Endothelial cell of umbilical vein (primary cell): ENCODE results near the gene ENDOG. TPM values are rescaled to one million over a fixed set of nuclear protein-coding genes. Genes with fewer than 3 reads are reported as not detected.

Experiments
- BruUV-seq: library from RNA; stranded (reverse); fragments of 400-500 nt; replicated peaks from 2 replicates; lab custom pipeline; 2021; lab: Mats Ljungman, UMichigan
- CTCF ChIA-PET: fragments of 300-600, 350-600 bp; sonication (Branson Sonifier 250); formaldehyde crosslinking; loops from one replicate; lab custom pipeline; 2021; ENCODE audit warnings: antibody characterized with exemption, inconsistent platforms; lab: Charles Lee
- POLR2A ChIA-PET: fragments of 300-600, 350-600 bp; sonication (Branson Sonifier 250); formaldehyde crosslinking; loops from one replicate; lab custom pipeline; 2021; ENCODE audit warnings: antibody characterized with exemption, inconsistent platforms; lab: Charles Lee
- DNase-seq: peaks from one replicate; pipeline ENCODE4 v3.0.0-alpha.2; 2011; ENCODE audit warnings: low read depth, low spot score
- FAIRE-seq: peaks from 2 replicates; lab custom pipeline; 2011; peaks lifted over from hg19 to GRCh38; lab: Jason Lieb, UNC
- H2AFZ ChIP-seq: 2 replicates; pipeline ENCODE4 v1.6.0; 2012; ENCODE audit warnings: low read depth, low read length, control low read depth, inconsistent platforms
- H3K27ac ChIP-seq: 2 replicates; pipeline ENCODE4 v1.5.1; 2011; ENCODE audit warnings: low read depth, mild to moderate bottlenecking, control low read depth, low read length, moderate library complexity; ENCODE audit not compliant: insufficient read depth
- H3K27me3 ChIP-seq, 2 experiments: 2 replicates each; pipeline versions ENCODE4 v1.6.0 to v1.6.1; 2011; ENCODE audit warnings: low read length in 2 of 2, mixed read lengths in 1 of 2; ENCODE audit not compliant: control insufficient read depth in 2 of 2, insufficient read depth in 2 of 2
- H3K36me3 ChIP-seq, 2 experiments: 2 replicates in 1 of 2; 3 replicates in 1 of 2; pipeline ENCODE4 v1.5.1; 2011; ENCODE audit warnings: low read length in 2 of 2, mild to moderate bottlenecking in 1 of 2, moderate library complexity in 1 of 2; ENCODE audit not compliant: control insufficient read depth in 2 of 2, insufficient read depth in 2 of 2; ENCODE audit errors: extremely low read depth in 1 of 2
- H3K4me1 ChIP-seq: 3 replicates; pipeline ENCODE4 v1.5.1; 2011; ENCODE audit warnings: mild to moderate bottlenecking, low read length; ENCODE audit not compliant: control insufficient read depth, insufficient read depth; ENCODE audit errors: extremely low read depth
- H3K4me2 ChIP-seq: 2 replicates; pipeline ENCODE4 v1.6.1; 2011; ENCODE audit warnings: low read length, control low read depth, mixed read lengths; ENCODE audit not compliant: insufficient read depth
- H3K4me3 ChIP-seq, 3 experiments: fragments of 200-600 bp in 1 of 3; sonication (generic), shearing (Covaris generic) in 1 of 3; replicated peaks in 1 of 3; 2 replicates each; pipeline ENCODE4 v1.5.1; 2011 to 2016; ENCODE audit warnings: control low read depth in 3 of 3, low read length in 3 of 3, mild to moderate bottlenecking in 2 of 3, inconsistent platforms in 1 of 3, low read depth in 1 of 3, moderate library complexity in 1 of 3; ENCODE audit not compliant: insufficient read depth in 1 of 3
- H3K79me2 ChIP-seq: 2 replicates; pipeline ENCODE4 v1.6.0; 2012; ENCODE audit warnings: low read length, inconsistent platforms; ENCODE audit not compliant: control insufficient read depth, insufficient read depth
- H3K9ac ChIP-seq: replicated peaks from 2 replicates; pipeline ENCODE3; 2011; ENCODE audit warnings: low read length, control low read depth; ENCODE audit not compliant: insufficient read depth; ENCODE audit errors: extremely low read depth
- H3K9me1 ChIP-seq: replicated peaks from 3 replicates; pipeline ENCODE4 v1.6.0; 2011; ENCODE audit warnings: mild to moderate bottlenecking, low read length; ENCODE audit not compliant: control insufficient read depth, insufficient read depth; ENCODE audit errors: extremely low read depth
- H3K9me3 ChIP-seq: replicated peaks from 2 replicates; pipeline ENCODE4 v1.5.1; 2012; ENCODE audit warnings: low read length, inconsistent platforms; ENCODE audit not compliant: control insufficient read depth, insufficient read depth
- H4K20me1 ChIP-seq: replicated peaks from 2 replicates; pipeline ENCODE3; 2011; ENCODE audit warnings: mild to moderate bottlenecking, low read length; ENCODE audit not compliant: control insufficient read depth, insufficient read depth; ENCODE audit errors: extremely low read depth
- EZH2 ChIP-seq: IDR thresholded peaks from 2 replicates; pipeline ENCODE4 v1.6.1; 2012; ENCODE audit warnings: borderline replicate concordance, low read depth, mild to moderate bottlenecking, moderate library complexity, low read length, inconsistent platforms; ENCODE audit not compliant: severe bottlenecking
- FOS ChIP-seq: IDR thresholded peaks from 2 replicates; pipeline ENCODE4 v1.6.1; 2011; ENCODE audit warnings: mild to moderate bottlenecking, low read length, moderate library complexity, borderline replicate concordance; ENCODE audit not compliant: insufficient read depth
- GATA2 ChIP-seq: IDR thresholded peaks from 2 replicates; pipeline ENCODE4 v1.7.0; 2011; ENCODE audit warnings: low read depth, mild to moderate bottlenecking, moderate library complexity, mixed read lengths, low read length; ENCODE audit not compliant: insufficient read length, insufficient read depth
- JUN ChIP-seq: IDR thresholded peaks from 2 replicates; pipeline ENCODE4 v1.6.1; 2011; ENCODE audit warnings: borderline replicate concordance, low read depth; ENCODE audit not compliant: insufficient read length, insufficient read depth
- MYC ChIP-seq: IDR thresholded peaks from one replicate; pipeline ENCODE4 v1.6.1; 2011; ENCODE audit warnings: mild to moderate bottlenecking, low read depth, low read length
- POLR2A ChIP-seq: IDR thresholded peaks from 2 replicates; pipeline ENCODE4 v1.6.1; 2012; ENCODE audit warnings: low read depth, mild to moderate bottlenecking, control low read depth, low read length
- POLR2AphosphoS5 ChIP-seq: IDR thresholded peaks from 2 replicates; pipeline ENCODE4 v1.6.1; 2012; ENCODE audit warnings: low read depth, mild to moderate bottlenecking, control low read depth, low read length, moderate library complexity; ENCODE audit not compliant: insufficient read depth
- dilution Hi-C: fragments of 300-500 bp; cut with MboI; formaldehyde crosslinking; loops from one replicate; pipeline ENCODE4 v1.15.0; 2019; ENCODE audit warnings: low sequenced_read_pairs; ENCODE audit not compliant: extremely low pct_ligation_motif_present
- intact Hi-C: fragments of 100-400 bp; cut with micrococcal nuclease; formaldehyde crosslinking; loops from one replicate; pipeline ENCODE4 v1.10.0; 2022
- polyA plus RNA-seq, 4 experiments: library from polyadenylated mRNA; depleted of rRNA in 3 of 4; stranded (reverse) in 3 of 4; unstranded in 1 of 4; fragments of >200 nt; gene quantifications; 2 replicates each; pipeline versions ENCODE4 v1.2.1 to v1.2.3, GENCODE V29; 2011 to 2012; ENCODE audit warnings: missing spikeins in 1 of 4
- total RNA-seq: library from RNA; stranded (reverse); gene quantifications from 2 replicates; pipeline ENCODE4 v1.2.3, GENCODE V29; 2021
- TF ChIP-seq, protein P1 (sequence below), 2 donors: IDR thresholded peaks; 1 replicate in 1 of 2; 2 replicates in 1 of 2; pipeline ENCODE4 v1.5.1; 2011; ENCODE audit warnings: low read length in 2 of 2, mild to moderate bottlenecking in 2 of 2, moderate library complexity in 2 of 2, control low read depth in 1 of 2, inconsistent platforms in 1 of 2, low read depth in 1 of 2; ENCODE audit not compliant: insufficient read depth in 1 of 2; ENCODE audit errors: extremely low read depth in 1 of 2
- TF ChIP-seq, protein P2 (sequence below): IDR thresholded peaks from 2 replicates; pipeline ENCODE4 v1.6.1; 2011; ENCODE audit not compliant: insufficient read depth, insufficient read length

ENDOG gene
- total and polyA plus RNA-seq, 2 donors (not counting 3 experiments of a cell fraction or from before 2014, with no cell fraction given), result 18.0 to 21.1 TPM

GRCh38 chr9:128823362-128823902 lies 5.1 kb downstream of the ENDOG start:
- Histone ChIP-seq H3K4me2 (no peak overlapping the region), H3K9ac (no peak overlapping the region), H2AFZ (no peak overlapping the region), H3K27me3 (no peaks in the 10 kb centered on the region), H3K4me3 (no peak overlapping the region), H3K9me3 (no peaks in the 10 kb centered on the region), H3K79me2 (peaks cover 2% of the 10 kb centered on the region), H3K4me1 (peaks cover 7% of the 10 kb centered on the region), H3K36me3 (peaks cover 5 to 53% of the 10 kb centered on the region in 2 experiments), H3K27ac (no peak overlapping the region), H3K9me1 (no peaks in the 10 kb centered on the region), H4K20me1 (no peaks in the 10 kb centered on the region)
- intact Hi-C loops (no loop called here), dilution Hi-C loops (no loop called here)
- CTCF ChIA-PET, result no interaction called here
- TF ChIP-seq, protein P1, sequence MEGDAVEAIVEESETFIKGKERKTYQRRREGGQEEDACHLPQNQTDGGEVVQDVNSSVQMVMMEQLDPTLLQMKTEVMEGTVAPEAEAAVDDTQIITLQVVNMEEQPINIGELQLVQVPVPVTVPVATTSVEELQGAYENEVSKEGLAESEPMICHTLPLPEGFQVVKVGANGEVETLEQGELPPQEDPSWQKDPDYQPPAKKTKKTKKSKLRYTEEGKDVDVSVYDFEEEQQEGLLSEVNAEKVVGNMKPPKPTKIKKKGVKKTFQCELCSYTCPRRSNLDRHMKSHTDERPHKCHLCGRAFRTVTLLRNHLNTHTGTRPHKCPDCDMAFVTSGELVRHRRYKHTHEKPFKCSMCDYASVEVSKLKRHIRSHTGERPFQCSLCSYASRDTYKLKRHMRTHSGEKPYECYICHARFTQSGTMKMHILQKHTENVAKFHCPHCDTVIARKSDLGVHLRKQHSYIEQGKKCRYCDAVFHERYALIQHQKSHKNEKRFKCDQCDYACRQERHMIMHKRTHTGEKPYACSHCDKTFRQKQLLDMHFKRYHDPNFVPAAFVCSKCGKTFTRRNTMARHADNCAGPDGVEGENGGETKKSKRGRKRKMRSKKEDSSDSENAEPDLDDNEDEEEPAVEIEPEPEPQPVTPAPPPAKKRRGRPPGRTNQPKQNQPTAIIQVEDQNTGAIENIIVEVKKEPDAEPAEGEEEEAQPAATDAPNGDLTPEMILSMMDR (IDR thresholded peaks at IDR 0.05; ENCODE audit: extremely low read depth in 1 of 2, insufficient read depth in 1 of 2, low read depth in 1 of 2, low read length in 2 of 2), result no peak
- TF ChIP-seq EZH2, result no peak
- no peak for TF ChIP-seq POLR2A
- no peak for TF ChIP-seq MYC
- TF ChIP-seq JUN, result no peak
- TF ChIP-seq GATA2, result no peak
- TF ChIP-seq FOS, result no peak
- no peak for TF ChIP-seq POLR2AphosphoS5
- TF ChIP-seq, protein P2, sequence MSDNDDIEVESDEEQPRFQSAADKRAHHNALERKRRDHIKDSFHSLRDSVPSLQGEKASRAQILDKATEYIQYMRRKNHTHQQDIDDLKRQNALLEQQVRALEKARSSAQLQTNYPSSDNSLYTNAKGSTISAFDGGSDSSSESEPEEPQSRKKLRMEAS, result no peak
- FAIRE-seq, result no peak
- DNase-seq, result no peak
- POLR2A ChIA-PET, result no interaction called here
- BruUV-seq, result no TSS peak
